HL-60/S4 treated with retinoic acid at 250 ng/mL for 4 days and 3 days (cell line): ENCODE data around the gene AKR1C2.
"Not testable (repeated sequence)": the region's sequence is repeated elsewhere in the genome, so short reads cannot be mapped to it uniquely, and the experiment has no call there.

Experiments used
- in situ Hi-C: fragments of 300-500 bp; cut with MboI; formaldehyde crosslinking; loops from 2 replicates; pipeline ENCODE4 v1.7.0; 2022; ENCODE audit warnings: low sequenced_read_pairs

AKR1C2 gene

DNA sequence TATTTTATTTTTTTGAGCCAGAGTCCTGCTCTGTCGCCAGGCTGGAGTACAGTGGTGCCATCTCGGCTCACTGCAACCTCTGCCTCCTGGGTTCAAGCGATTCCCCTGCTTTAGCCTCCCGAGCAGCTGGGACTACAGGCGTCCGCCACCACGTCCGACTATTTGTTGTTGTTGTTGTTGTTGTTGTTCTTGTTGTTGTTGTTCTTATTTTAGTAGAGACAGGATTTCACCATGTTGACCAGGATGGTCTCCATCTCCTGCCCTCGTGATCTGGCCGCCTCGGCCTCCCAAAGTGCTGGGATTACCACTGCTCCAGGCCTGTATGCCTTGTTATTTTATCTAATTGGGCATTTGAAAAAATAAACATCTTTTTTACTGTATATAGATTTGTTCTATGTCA, 42.1 kb downstream of the AKR1C2 start:
- in situ Hi-C loops: not testable (repeated sequence)

DNA sequence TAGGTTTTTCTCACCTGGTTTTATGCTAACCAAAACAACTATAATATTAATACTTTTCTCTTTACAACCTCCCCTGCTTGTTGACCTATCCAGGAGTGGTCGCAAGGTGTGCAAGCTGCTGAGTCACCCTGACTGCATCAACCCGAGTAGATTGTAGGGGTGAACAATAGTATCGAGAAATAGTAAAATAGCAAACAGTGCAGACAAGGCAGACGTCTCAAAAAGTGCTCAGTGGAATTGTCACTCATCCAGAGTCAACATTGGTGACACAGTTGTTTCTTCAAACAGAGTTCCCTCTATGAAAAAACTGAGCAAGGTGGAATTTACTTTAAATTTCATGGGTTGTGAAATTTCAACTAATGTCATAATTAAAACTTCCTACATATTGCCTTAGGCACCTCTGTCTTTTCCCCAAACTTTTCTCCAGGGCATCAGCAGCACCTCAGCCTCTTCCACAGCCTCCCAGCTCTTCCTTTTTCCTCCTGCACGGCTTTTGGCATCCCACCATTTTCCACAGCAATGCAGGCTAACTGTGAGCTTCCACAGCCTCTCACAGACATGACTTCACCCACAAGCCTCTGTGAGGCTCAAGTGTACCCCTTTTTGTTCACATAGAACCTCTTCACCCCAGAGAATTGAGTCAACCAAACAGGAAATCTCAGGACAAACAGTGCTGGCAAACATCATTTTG, 46.6 kb downstream of the AKR1C2 start:
- in situ Hi-C loops: not testable (repeated sequence)

DNA sequence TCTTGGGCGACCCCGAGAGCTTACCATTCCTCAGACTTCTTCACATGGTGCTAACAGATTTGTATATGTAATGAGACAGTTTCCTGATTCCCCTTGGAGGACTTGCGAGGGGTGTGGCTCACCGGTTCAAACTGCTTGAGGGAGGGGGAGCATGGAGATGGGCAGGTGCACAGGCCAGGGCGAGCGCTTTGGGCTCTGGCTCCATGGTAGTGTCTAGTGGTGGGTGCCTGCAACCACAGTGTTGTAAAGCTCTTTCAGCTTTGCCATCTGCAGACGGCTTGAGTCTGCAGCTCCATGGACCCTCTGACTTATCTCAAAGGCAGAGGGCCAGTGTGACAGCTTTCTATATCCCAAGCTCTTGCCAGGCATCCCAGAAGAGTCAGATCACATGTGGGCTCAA, 47.6 kb downstream of the AKR1C2 start:
- in situ Hi-C loops: not testable (repeated sequence)

DNA sequence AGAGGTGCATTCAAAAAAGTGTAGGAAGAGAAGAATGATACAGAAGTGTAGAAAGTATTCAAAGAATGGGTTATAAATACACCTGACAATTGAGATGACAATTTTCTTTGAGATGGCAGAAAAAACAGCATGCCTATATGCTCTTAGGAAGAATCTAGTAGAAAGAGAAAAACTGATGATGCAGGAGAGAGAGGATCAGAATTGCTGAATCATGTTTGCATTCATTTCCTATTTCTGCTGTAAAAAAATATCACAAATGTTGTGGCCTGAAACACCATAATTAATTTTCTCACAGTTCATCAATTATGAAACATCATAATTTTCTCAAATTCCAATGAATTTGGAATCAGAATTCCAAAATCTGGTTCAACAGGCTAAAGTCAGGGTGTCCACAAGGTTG, 50.3 kb downstream of the AKR1C2 start:
- in situ Hi-C loops: no loop called here

DNA sequence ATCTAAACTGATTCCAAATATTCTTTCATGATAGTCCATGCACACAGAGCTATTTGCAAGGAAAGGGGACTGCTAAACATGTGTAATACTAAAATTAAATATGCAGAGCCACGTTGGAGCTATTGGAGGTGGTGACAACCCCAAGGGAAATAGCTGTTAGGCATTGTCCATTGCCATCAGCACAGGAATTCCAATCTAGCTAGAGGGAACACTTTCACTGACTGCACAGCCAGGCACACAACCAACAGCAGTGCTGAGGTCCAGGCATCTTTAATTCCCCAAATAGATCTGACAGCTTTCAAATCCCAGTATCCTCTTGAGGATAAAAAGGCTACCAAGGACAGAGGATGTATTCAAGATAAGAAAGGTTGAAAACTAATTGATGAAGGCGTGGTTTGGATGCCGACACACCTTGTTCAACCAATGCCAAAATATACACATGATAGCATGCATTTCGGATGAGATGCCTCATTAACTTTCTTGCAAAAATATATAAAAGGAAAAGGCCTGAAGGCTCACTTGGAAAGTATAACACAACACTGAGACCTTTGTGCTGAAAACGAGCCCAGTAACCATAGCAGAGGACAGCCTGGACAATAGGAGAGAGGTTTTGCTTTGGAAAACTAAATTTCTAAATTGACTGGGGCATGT, 52.0 kb downstream of the AKR1C2 start:
- in situ Hi-C loops: not testable (repeated sequence)

DNA sequence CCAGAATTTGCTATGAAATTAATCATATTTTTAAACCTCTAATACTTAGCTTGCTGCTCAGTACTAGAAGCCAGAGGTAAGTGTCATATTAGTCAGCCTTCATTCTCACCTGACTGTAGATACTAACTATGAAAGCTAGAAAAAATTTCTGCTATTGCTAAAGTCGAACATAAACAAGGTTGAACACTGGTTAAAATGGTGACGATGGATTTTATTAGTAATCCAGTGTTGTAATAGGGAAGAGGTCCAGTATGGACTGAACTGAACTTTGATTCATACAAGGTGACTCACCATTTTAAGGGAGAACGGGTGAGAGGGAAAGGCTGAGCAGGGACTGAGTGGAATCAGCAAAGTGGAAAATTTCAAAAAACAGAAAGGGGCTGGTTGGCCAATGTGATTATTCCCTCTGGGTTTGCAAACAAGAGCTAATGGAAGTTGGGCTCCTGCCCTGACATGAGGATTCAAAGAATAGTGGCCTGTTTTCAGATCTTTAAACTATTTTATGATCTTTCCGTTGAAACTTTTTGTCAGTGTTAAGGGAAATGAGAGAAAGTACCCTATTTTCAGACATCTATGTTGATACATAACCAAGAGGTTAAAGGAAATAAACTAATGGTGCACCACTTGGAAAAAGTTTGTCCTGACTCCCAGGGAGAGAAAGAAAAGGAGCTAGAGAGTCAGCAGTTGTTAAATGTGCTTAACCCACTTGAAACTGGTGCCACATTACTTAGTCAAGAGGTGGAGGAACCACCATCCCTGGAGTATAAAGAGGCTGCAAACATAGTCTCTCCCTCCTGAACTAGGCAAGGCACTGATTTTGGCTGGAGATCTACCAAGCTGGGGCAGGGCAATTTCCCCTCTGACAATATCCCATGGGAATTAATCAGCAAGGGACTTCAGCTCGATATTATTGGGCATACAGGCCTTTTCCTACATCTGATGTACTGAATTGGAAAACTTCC, 55.7 kb downstream of the AKR1C2 start:
- in situ Hi-C loops: no loop called here

DNA sequence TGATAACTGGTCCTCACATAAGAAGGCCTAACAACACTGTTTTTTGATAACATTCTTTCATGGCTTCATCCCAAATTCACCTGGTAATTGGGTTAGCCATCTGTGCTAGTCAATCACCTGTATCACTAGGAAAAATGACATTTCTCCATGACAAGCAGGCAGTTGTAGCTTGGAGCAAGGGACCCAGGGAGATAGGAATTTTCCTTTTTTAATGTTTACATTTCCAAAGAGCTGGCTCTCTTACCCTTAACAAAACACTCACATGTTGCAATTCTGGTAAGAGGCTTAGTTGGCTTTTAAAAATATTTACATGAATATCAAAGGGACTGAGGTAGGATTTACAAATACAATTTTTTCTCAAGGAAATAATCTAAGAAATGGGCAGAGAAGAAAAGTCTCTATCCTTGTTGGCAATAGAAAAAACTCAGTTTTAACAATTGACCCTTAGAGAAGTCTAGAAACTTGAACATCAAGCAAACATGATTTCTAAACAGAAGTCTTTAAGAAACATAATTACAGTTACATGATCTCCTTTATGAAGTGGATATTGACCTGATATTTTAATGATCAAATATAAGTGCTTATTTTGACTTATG, 56.5 kb downstream of the AKR1C2 start:
- in situ Hi-C loops: no loop called here

DNA sequence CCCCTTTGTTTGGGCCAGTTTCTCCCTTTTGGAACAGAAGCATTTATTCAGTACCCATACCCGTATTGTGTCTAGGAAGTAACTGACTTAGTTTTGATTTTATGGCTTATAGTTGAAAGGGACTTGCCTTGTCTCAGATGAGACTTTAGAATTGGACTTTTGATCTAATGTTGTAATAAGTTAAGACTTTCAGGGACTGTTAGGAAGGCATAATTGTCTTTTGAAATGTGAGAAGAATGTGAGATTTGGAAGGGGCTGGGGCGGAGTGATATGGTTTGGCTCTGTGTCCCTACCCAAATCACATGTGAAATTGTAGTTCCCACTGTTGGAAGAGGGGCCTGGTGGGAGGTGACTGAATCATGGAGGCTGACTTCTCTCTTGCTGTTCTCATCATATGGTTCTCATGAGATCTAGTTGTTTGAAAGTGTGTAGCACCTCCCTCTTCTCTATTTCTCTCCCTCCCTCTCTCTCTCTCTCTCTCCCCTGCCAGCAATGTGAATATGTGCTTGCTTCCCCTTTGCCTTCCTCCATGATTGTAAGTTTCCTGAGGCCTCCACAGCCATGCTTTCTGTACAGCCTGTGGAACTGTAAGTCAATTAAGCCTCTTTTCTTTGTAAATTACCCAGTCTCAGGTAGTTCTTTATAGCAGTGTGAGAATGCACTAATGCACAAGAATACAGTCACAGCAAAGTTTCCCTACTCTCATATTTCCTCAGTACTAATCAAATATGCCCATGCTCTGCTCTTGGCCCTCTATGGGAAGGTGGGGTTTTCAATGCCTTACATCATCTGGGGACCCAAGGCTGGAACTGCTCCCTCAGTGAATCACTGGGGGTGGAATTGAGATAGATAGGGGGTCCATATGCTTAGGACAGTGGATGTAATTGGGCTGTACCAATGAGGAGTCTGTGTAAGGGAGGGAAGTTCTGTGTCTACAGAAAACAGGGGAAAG, 57.6 kb downstream of the AKR1C2 start:
- in situ Hi-C loops: no loop called here

DNA sequence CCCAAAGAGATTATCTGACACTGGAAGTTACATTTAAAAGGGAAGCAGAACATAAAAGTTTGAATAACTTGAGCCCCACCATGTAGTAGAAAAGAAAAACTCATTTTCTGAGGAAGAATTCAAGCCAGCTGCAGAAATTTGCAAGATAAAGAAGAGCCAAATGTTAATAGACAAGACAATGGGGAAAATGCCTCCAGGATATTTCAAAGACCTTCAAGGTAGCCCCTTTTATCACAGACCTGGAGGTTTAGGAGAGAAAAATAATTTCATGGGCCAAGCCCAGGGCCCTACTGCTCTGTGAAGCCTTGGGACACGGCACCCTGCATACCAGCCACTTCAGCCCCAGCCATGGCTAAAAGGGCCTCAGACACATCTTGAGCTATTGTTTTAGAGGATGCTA, 58.8 kb downstream of the AKR1C2 start:
- in situ Hi-C loops: no loop called here

DNA sequence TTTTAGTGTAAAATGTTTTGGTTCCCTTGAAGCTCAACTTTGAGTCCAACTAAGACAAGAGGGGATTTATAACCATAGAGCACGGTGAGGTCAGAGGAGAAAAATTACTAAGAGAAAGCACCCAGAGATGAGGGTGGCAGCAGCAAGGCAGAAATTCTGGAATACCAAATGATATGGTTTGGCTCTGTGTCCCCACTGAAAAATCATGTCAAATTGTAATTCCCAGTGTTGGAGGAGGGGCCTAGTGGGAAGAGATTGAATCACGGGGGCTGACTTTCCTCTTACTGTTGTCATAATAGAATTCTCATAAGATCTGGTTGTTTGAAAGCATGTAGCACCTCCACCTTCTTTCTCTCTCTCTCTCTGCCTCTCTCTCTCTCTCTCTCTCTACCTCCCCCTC, 59.8 kb downstream of the AKR1C2 start:
- in situ Hi-C loops: no loop called here

DNA sequence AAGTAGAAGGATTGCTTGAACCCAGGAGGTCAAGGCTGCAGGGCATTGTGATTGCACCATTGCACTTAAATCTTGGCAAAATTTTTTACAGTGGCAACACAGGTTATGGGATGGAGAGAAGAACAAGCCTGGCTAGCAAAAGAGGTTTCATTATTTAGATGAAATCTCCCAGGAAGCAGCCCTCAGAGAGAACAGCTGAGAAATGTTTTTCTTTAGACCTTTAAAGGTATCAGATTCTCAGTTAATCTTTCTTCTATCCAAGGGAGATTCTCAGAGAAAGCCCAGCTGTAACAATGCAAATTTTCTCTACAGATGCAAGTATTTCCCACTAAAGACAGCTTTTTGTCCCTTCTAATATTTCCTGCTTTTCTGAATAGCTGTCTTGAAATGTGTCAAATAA, 60.2 kb downstream of the AKR1C2 start:
- in situ Hi-C loops: not testable (repeated sequence)

DNA sequence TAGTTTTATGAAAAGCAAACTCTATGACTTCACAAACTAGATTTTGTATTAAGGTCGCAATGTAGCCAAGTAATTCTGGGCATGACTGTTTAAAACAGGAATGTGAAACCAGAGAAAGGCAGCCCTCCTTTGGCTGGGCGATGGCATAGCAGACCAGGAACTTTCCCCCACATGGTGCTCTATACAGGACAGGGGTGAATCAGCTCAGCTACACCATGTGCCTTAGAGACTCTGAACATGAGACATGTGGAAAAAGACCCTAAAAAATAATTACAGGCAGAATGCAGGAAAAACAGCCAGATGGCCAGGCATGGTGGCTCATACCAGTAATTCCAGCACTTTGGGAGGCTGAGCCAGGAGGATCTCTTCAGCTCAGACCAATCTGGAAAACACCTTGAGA, 60.7 kb downstream of the AKR1C2 start:
- in situ Hi-C loops: not testable (repeated sequence)

DNA sequence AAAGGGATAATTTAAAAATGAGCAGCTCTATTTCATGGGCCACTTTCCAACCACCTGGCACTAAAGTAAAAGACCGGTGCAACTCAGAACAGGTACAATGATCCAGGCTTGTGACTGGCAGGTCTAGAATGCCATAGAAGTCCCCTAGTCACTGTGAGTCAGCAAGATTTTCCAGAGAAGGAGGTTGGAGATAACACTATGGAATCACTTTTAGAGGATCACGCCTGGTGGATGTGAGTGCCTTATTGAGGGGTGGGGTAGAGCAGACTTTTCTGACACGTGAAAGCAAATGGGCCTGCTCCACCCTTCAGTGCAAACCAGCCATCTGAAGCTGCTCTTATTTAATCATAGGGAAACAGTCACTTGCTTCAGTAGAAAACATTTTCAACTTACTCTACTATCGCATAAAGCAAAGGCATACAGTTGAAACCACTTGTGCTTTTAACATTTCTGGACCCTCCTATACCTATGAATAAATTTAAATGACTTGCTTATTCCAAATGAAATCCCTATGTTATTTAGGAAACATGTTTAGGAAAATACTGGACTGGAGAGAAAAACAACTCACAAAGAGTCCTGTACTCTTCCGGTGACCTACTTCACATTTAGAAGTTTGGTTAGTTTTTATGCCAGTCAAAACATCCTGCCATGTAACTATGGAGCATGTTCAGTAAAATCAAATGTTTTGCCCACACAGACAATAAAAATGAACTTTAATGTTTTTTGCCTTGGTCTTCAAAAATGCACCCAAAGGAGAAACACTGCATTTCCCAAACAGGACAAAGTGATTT, 61.9 kb downstream of the AKR1C2 start:
- in situ Hi-C loops: no loop called here

DNA sequence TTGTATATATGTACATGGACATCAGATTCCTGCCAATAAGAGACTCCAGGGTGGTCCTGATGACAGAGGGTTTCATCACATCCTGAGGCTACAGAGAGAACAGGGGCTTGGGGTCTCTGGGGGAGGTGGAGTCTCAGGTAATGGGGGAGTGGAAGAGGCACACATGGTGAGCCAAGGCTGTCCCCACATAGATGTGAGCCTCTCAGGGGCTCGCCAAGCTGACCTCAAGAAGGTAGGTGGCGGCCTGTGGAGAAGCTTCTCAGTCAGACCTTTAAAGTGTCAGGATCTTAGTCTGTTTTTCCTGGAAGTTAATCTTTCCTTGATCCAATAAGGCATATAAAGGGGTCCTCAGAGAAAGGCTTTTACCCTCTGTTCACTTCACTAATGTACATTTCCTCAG, 62.7 kb downstream of the AKR1C2 start:
- in situ Hi-C loops: not testable (repeated sequence)

DNA sequence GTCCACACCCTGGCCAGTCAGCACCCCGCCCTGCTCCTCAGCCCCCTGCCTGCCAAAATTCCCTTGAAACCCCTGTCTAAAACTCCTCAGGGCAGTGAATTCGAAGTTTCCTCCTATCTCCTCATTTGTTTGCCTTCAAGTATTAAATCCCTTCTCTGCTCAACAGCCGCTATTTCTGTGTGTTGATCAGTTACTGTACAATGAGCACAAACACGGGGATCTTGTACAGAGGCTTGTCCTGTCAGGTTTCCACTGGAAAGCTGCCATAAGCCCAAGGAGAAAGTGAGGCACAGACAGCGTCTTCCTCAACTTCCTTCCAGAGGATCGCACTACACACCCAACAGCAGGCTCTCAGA, 63.6 kb downstream of the AKR1C2 start:
- in situ Hi-C loops: not testable (repeated sequence)

DNA sequence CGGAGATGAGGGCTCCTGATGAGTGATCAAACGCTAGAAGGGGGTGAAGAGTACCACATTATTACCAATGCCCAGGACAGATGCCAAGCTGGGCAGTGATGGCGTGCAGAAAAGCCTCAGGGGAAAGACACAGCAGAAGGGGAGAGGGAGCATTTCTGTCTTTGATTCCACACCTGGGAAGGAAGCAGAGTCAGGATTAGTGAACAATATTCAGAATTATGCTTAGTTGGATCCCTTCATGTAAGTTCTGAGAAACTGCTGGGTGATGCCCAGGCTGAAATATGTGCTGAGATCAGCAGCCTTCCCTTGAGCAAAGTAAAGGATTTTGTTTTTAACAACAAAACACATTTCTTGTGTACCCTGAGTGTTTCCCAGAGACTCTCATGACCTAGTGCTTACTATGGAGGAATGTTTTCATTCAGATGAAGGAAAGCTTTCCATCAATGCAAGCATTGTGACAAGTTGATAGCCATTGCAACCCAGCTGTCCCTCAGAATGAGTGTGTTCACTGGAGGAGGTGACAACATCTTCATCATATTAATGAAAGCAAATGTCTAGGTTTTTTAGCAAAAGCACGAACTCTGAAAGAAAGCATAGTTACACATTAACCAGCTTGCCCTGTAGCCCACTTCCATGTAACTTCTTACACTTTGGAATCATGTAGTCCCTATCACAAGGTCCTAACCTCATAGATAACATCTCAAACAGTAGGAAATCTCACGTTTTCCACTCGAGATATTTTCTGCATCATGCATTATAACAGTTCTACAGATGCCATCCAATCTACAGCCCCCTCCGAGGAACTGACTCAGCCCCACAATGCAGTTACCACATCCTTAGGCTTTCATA, 64.2 kb downstream of the AKR1C2 start:
- in situ Hi-C loops: no loop called here
